HepG2 (cell line): ENCODE measurements around the gene DAZAP1. TPM values are rescaled to one million over a fixed set of nuclear protein-coding genes. Genes with fewer than 3 reads are reported as not detected.

Source experiments
- DNMT3B ChIP-seq: conservative IDR thresholded peaks from 2 replicates; pipeline ENCODE4 v1.6.1; 2016; ENCODE audit warnings: missing biosample characterization, control low read depth
- E2F5 ChIP-seq: sonication (generic); formaldehyde crosslinking; conservative IDR thresholded peaks from 2 replicates; pipeline ENCODE4 v1.4.0; 2020; ENCODE audit warnings: missing genetic modification reagents
- KLF9 ChIP-seq: IDR thresholded peaks from 2 replicates; pipeline ENCODE4 v1.6.1; 2016; ENCODE audit warnings: low read depth
- MAZ ChIP-seq, 2 experiments: sonication (generic) in 1 of 2; formaldehyde crosslinking in 1 of 2; IDR thresholded peaks; 2 replicates each; pipeline versions ENCODE4 v1.5.0 to v1.6.1; 2012 to 2020; ENCODE audit warnings: low read depth in 2 of 2, mild to moderate bottlenecking in 2 of 2, borderline replicate concordance in 1 of 2, improper control_type of control experiment in 1 of 2, low read length in 1 of 2, missing genetic modification reagents in 1 of 2, moderate library complexity in 1 of 2
- PAXIP1 ChIP-seq: sonication (generic); formaldehyde crosslinking; conservative IDR thresholded peaks from 2 replicates; pipeline ENCODE4 v1.4.0; 2020; ENCODE audit warnings: mild to moderate bottlenecking, missing genetic modification reagents, moderate library complexity
- PHF21A ChIP-seq: sonication (generic); formaldehyde crosslinking; IDR thresholded peaks from 2 replicates; pipeline ENCODE4 v1.5.0; 2020; ENCODE audit warnings: mild to moderate bottlenecking, missing genetic modification reagents
- REST ChIP-seq, 2 experiments: IDR thresholded peaks; 2 replicates each; pipeline ENCODE4 v1.6.1; 2011 to 2012; ENCODE audit warnings: low read length in 2 of 2, borderline replicate concordance in 1 of 2, low read depth in 1 of 2, mild to moderate bottlenecking in 1 of 2, moderate library complexity in 1 of 2
- SP1 ChIP-seq, 2 experiments: fragments of 450-650 bp in 1 of 2; sonication (generic) in 1 of 2; formaldehyde crosslinking in 1 of 2; IDR thresholded peaks; 2 replicates each; pipeline versions ENCODE4 v1.4.0 to v1.6.1; 2016 to 2020; ENCODE audit warnings: missing genetic modification reagents in 1 of 2
- THAP9 ChIP-seq: sonication (generic); formaldehyde crosslinking; IDR thresholded peaks from 2 replicates; pipeline ENCODE4; 2020; ENCODE audit warnings: missing genetic modification reagents, mild to moderate bottlenecking, borderline replicate concordance
- ZKSCAN5 ChIP-seq: sonication (generic); formaldehyde crosslinking; IDR thresholded peaks from 2 replicates; pipeline ENCODE4 v1.5.1; 2020; ENCODE audit warnings: mild to moderate bottlenecking, missing genetic modification reagents
- ZNF160 ChIP-seq: sonication (generic); formaldehyde crosslinking; IDR thresholded peaks from 2 replicates; pipeline ENCODE4 v1.8.0; 2022; ENCODE audit warnings: mild to moderate bottlenecking, inconsistent platforms, missing genetic modification reagents
- ZNF33B ChIP-seq: sonication (generic); formaldehyde crosslinking; IDR thresholded peaks from 2 replicates; pipeline ENCODE4 v1.5.1; 2020; ENCODE audit warnings: mild to moderate bottlenecking, missing genetic modification reagents
- ZNF503 ChIP-seq: sonication (generic); formaldehyde crosslinking; IDR thresholded peaks from 2 replicates; pipeline ENCODE4 v1.4.0; 2020; ENCODE audit warnings: missing genetic modification reagents
- polyA plus RNA-seq, 8 experiments: library from polyadenylated mRNA; depleted of rRNA in 3 of 8; stranded (reverse) in 7 of 8; unstranded in 1 of 8; fragments of >200 nt; fragmentation: Illumina TruSeq in 4 of 8; extraction: Trizol in 4 of 8; gene quantifications; 2 replicates each; pipeline versions ENCODE4 v1.2.1 to v1.2.3, GENCODE V29; 2011 to 2016; ENCODE audit warnings: low read depth in 4 of 8, missing spikeins in 1 of 8, mixed read lengths in 1 of 8; ENCODE audit not compliant: insufficient read depth in 1 of 8
- total RNA-seq, 5 experiments: library from RNA; depleted of rRNA; stranded (reverse); fragments of >200 nt; fragmentation: Illumina TruSeq; extraction: Trizol; gene quantifications; 2 replicates each; pipeline ENCODE4 v1.2.3, GENCODE V29; 2016; ENCODE audit warnings: low read depth in 1 of 5

DAZAP1 gene
- total and polyA plus RNA-seq, 2 of the 13 experiments (the other 11 are each of a cell fraction or from before 2014, with no cell fraction given) = 63.3 to 79.2 TPM

- TF ChIP-seq PAXIP1 (CRISPR knock-in tag) (peak; percentile 50), PHF21A (peak; percentile 56), DNMT3B (CRISPR knock-in tag) (0 out of 2 replicates have a peak, but pooled peaks have one; percentile 28), ZKSCAN5 (peak; percentile 58; the same call in 1 of the 2 replicates), KLF9 (CRISPR knock-in tag) (peak; percentile 76), ZNF33B (CRISPR knock-in tag) (peak; percentile 51; the same call in 1 of the 2 replicates), THAP9 (CRISPR knock-in tag) (peak; percentile 78; the same call in 1 of the 2 replicates), MAZ (IDR thresholded peaks at IDR 0.05; ENCODE audit: borderline replicate concordance, low read depth, low read length) (no peak), MAZ (CRISPR knock-in tag; IDR thresholded peaks at IDR 0.05; ENCODE audit: low read depth) (peak; percentile 26; the same call in 1 of the 2 replicates), REST (IDR thresholded peaks at IDR 0.05; ENCODE audit: borderline replicate concordance in 1 of 2, low read depth in 1 of 2, low read length in 2 of 2) (no peak), ZNF160 (CRISPR knock-in tag) (no peak), SP1 (IDR thresholded peaks at IDR 0.05) (no peak), SP1 (CRISPR knock-in tag; IDR thresholded peaks at IDR 0.05) (peak; percentile 71), E2F5 (CRISPR knock-in tag) (peak; percentile 57; the same call in 1 of the 2 replicates), ZNF503 (CRISPR knock-in tag) (peak; percentile 40; the same call in 1 of the 2 replicates)
These were observed 71.7 kb downstream of the DAZAP1 start, which contains the start of gene C19orf25 (continued) for GRCh38 chr19:1478934-1479707.
